ENCODE data around the gene GRIK1. TPM values are rescaled to one million over a fixed set of nuclear protein-coding genes. Genes with fewer than 3 reads are reported as not detected.
A peak's percentile ranks its signal among the peaks of the same experiment; 100 is the strongest.

The GRIK1 gene
- total RNA-seq, 1 donor from 2014 or later, result not detected

- Mint-ChIP-seq H3K36me3 (ENCODE audit: low read depth, unreplicated experiment) (no peaks in the 10 kb centered on the region), H3K4me1 (ENCODE audit: unreplicated experiment) (peaks cover 10% of the 10 kb centered on the region), H3K27me3 (ENCODE audit: unreplicated experiment) (peaks cover 10% of the 10 kb centered on the region), H3K4me3 (ENCODE audit: unreplicated experiment) (no peak overlapping the region), H3K27ac (ENCODE audit: unreplicated experiment) (no peak overlapping the region), H3K9me3 (ENCODE audit: unreplicated experiment) (no peaks in the 10 kb centered on the region)
- TF ChIP-seq CTCF (IDR thresholded peaks at IDR 0.05; ENCODE audit: unreplicated experiment), result no peak
- DNase-seq (ENCODE audit: low spot score), result no peak
These were observed 2.2 kb upstream of the GRIK1 start for GRCh38 chr21:29942034-29942433.

GRCh38 chr21:29940991-29941390 lies 1.2 kb upstream of the GRIK1 start:
- Mint-ChIP-seq H3K27me3 (ENCODE audit: unreplicated experiment) (peaks cover 9% of the 10 kb centered on the region), H3K27ac (ENCODE audit: unreplicated experiment) (no peak overlapping the region), H3K4me3 (ENCODE audit: unreplicated experiment) (no peak overlapping the region), H3K4me1 (ENCODE audit: unreplicated experiment) (peaks cover 6% of the 10 kb centered on the region), H3K9me3 (ENCODE audit: unreplicated experiment) (no peaks in the 10 kb centered on the region), H3K36me3 (ENCODE audit: low read depth, unreplicated experiment) (no peaks in the 10 kb centered on the region)
- DNase-seq (ENCODE audit: low spot score), result no peak
- no peak for TF ChIP-seq CTCF (IDR thresholded peaks at IDR 0.05; ENCODE audit: unreplicated experiment)

GRCh38 chr21:29940361-29940760 lies 565 bp upstream of the GRIK1 start:
- TF ChIP-seq CTCF (IDR thresholded peaks at IDR 0.05; ENCODE audit: unreplicated experiment), result no peak
- H3K4me1 Mint-ChIP-seq (ENCODE audit: unreplicated experiment), result peaks cover 6% of the 10 kb centered on the region
- DNase-seq (ENCODE audit: low spot score), result no peak
- H3K9me3 Mint-ChIP-seq (ENCODE audit: unreplicated experiment), result no peaks in the 10 kb centered on the region
- H3K4me3 Mint-ChIP-seq (ENCODE audit: unreplicated experiment), result peak overlapping the region; percentile 91
- no peaks in the 10 kb centered on the region for H3K36me3 Mint-ChIP-seq (ENCODE audit: low read depth, unreplicated experiment)
- no peak overlapping the region for H3K27ac Mint-ChIP-seq (ENCODE audit: unreplicated experiment)
- peaks cover 9% of the 10 kb centered on the region for H3K27me3 Mint-ChIP-seq (ENCODE audit: unreplicated experiment)

GRCh38 chr21:29939104-29939923 lies 482 bp downstream of the GRIK1 start:
- peak; percentile 38 for DNase-seq (ENCODE audit: low spot score)
- H3K27me3 Mint-ChIP-seq (ENCODE audit: unreplicated experiment), result peaks cover 9% of the 10 kb centered on the region
- no peak for TF ChIP-seq CTCF (IDR thresholded peaks at IDR 0.05; ENCODE audit: unreplicated experiment)
- H3K4me3 Mint-ChIP-seq (ENCODE audit: unreplicated experiment), result peak overlapping the region; percentile 91
- no peaks in the 10 kb centered on the region for H3K9me3 Mint-ChIP-seq (ENCODE audit: unreplicated experiment)
- H3K27ac Mint-ChIP-seq (ENCODE audit: unreplicated experiment), result no peak overlapping the region
- no peaks in the 10 kb centered on the region for H3K36me3 Mint-ChIP-seq (ENCODE audit: low read depth, unreplicated experiment)
- peaks cover 6% of the 10 kb centered on the region for H3K4me1 Mint-ChIP-seq (ENCODE audit: unreplicated experiment)

GRCh38 chr21:29938776-29939103 lies 1.1 kb downstream of the GRIK1 start:
- Mint-ChIP-seq H3K27ac (ENCODE audit: unreplicated experiment) (no peak overlapping the region), H3K27me3 (ENCODE audit: unreplicated experiment) (peaks cover 9% of the 10 kb centered on the region), H3K4me1 (ENCODE audit: unreplicated experiment) (peaks cover 6% of the 10 kb centered on the region), H3K9me3 (ENCODE audit: unreplicated experiment) (no peaks in the 10 kb centered on the region), H3K4me3 (ENCODE audit: unreplicated experiment) (no peak overlapping the region), H3K36me3 (ENCODE audit: low read depth, unreplicated experiment) (no peaks in the 10 kb centered on the region)
- DNase-seq (ENCODE audit: low spot score), result no peak
- TF ChIP-seq CTCF (IDR thresholded peaks at IDR 0.05; ENCODE audit: unreplicated experiment), result no peak
